ENCODE measurements around the gene DUSP12.
A peak's percentile ranks its signal among the peaks of the same experiment; 100 is the strongest.

Gene DUSP12

GRCh38 chr1:161738627-161739287 lies 10.8 kb upstream of the DUSP12 start:
- Mint-ChIP-seq H3K9me3 (no peaks in the 10 kb centered on the region), H3K4me3 (no peak overlapping the region), H3K27me3 (ENCODE audit: low read depth) (peaks cover 16% of the 10 kb centered on the region), H3K36me3 (ENCODE audit: low read depth) (no peaks in the 10 kb centered on the region), H3K27ac (no peak overlapping the region), H3K4me1 (peaks cover 5% of the 10 kb centered on the region)
- TF ChIP-seq, protein P1, sequence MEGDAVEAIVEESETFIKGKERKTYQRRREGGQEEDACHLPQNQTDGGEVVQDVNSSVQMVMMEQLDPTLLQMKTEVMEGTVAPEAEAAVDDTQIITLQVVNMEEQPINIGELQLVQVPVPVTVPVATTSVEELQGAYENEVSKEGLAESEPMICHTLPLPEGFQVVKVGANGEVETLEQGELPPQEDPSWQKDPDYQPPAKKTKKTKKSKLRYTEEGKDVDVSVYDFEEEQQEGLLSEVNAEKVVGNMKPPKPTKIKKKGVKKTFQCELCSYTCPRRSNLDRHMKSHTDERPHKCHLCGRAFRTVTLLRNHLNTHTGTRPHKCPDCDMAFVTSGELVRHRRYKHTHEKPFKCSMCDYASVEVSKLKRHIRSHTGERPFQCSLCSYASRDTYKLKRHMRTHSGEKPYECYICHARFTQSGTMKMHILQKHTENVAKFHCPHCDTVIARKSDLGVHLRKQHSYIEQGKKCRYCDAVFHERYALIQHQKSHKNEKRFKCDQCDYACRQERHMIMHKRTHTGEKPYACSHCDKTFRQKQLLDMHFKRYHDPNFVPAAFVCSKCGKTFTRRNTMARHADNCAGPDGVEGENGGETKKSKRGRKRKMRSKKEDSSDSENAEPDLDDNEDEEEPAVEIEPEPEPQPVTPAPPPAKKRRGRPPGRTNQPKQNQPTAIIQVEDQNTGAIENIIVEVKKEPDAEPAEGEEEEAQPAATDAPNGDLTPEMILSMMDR (IDR thresholded peaks at IDR 0.05; ENCODE audit: unreplicated experiment in 3 of 3): peak; percentile 26 to 48 (median 29)

GRCh38 chr1:161739865-161740566 lies 9.6 kb upstream of the DUSP12 start:
- H3K27ac Mint-ChIP-seq: no peak overlapping the region
- no peak overlapping the region for H3K4me3 Mint-ChIP-seq
- peaks cover 20% of the 10 kb centered on the region for H3K27me3 Mint-ChIP-seq (ENCODE audit: low read depth)
- no peaks in the 10 kb centered on the region for H3K36me3 Mint-ChIP-seq (ENCODE audit: low read depth)
- TF ChIP-seq, protein P1 (IDR thresholded peaks at IDR 0.05; ENCODE audit: unreplicated experiment in 3 of 3): no peak
- no peaks in the 10 kb centered on the region for H3K9me3 Mint-ChIP-seq
- peaks cover 5% of the 10 kb centered on the region for H3K4me1 Mint-ChIP-seq

DNA sequence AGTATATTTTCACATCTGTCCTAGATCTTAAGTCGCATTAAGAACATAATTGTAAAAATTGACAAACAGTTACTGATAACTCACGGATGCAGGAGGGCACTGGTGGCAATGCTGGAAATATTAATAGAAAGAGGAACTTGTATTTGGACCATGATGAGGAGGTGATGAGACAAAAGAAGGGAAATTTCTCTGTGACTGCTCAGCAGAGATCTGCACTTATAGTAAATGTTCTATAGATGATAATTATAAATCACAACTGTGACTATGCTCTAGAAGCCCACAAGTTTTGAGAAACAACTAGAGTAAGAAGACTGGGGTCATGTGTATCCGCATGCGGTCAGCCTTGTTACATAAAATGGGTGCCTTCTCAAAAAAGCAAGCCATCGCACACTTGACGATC lies 8.7 kb upstream of the DUSP12 start:
- H3K4me1 Mint-ChIP-seq: peaks cover 5% of the 10 kb centered on the region
- TF ChIP-seq, protein P1 (IDR thresholded peaks at IDR 0.05; ENCODE audit: unreplicated experiment in 3 of 3): no peak
- no peaks in the 10 kb centered on the region for H3K9me3 Mint-ChIP-seq
- no peak overlapping the region for H3K4me3 Mint-ChIP-seq
- no peak overlapping the region for H3K27ac Mint-ChIP-seq
- H3K36me3 Mint-ChIP-seq (ENCODE audit: low read depth): no peaks in the 10 kb centered on the region
- H3K27me3 Mint-ChIP-seq (ENCODE audit: low read depth): peaks cover 25% of the 10 kb centered on the region

DNA sequence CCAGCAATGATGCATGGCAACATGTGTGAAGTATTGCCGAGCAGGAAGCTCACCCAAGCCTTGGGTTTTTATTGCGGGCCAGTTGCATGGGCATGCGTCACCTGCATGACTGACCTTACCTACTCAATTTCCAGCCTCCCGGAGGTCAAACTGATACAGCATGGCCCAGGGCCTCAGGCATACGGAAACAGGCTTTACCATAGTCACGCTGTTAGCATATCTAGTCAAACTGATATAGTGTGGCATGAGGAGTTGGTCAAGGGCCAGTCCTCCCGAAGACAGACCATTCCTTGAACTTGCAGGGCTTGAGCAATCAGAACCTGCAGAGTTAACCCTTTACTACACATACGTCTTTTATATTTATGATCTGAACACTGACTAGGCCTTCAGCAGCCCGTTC lies 6.4 kb upstream of the DUSP12 start:
- peaks cover 22% of the 10 kb centered on the region for H3K27me3 Mint-ChIP-seq (ENCODE audit: low read depth)
- H3K4me1 Mint-ChIP-seq: peaks cover 5% of the 10 kb centered on the region
- no peak overlapping the region for H3K27ac Mint-ChIP-seq
- no peaks in the 10 kb centered on the region for H3K36me3 Mint-ChIP-seq (ENCODE audit: low read depth)
- H3K4me3 Mint-ChIP-seq: no peak overlapping the region
- TF ChIP-seq, protein P1 (IDR thresholded peaks at IDR 0.05; ENCODE audit: unreplicated experiment in 3 of 3): no peak
- H3K9me3 Mint-ChIP-seq: no peaks in the 10 kb centered on the region

GRCh38 chr1:161747801-161748200 lies 1.8 kb upstream of the DUSP12 start:
- peaks cover 17% of the 10 kb centered on the region for H3K27me3 Mint-ChIP-seq (ENCODE audit: low read depth)
- peak overlapping the region; percentile 17 to 62 (median 18) for H3K4me3 Mint-ChIP-seq
- H3K36me3 Mint-ChIP-seq (ENCODE audit: low read depth): peaks cover 14% of the 10 kb centered on the region
- peaks cover 19% of the 10 kb centered on the region for H3K4me1 Mint-ChIP-seq
- H3K9me3 Mint-ChIP-seq: no peaks in the 10 kb centered on the region
- H3K27ac Mint-ChIP-seq: peak overlapping the region in 1 of 3 experiments; percentile 31
- TF ChIP-seq, protein P1 (IDR thresholded peaks at IDR 0.05; ENCODE audit: unreplicated experiment in 3 of 3): no peak

All from nephron (organoid).